SK-N-SH (cell line): ENCODE measurements around the gene CSTPP1. TPM values are rescaled to one million over a fixed set of nuclear protein-coding genes. Genes with fewer than 3 reads are reported as not detected.

ENCODE experiments used
- CTCF ChIA-PET: fragments of 300-600, 350-600 bp; formaldehyde crosslinking; extraction: SDS; loops from one replicate; lab custom pipeline; 2021; lab: Yijun Ruan, JAX
- POLR2A ChIA-PET: fragments of 350-600 bp; sonication (Branson Sonifier 250); formaldehyde crosslinking; extraction: SDS; loops from one replicate; lab custom pipeline; 2020; ENCODE audit warnings: antibody characterized with exemption, inconsistent platforms; lab: Yijun Ruan, JAX
- DNase-seq: peaks from one replicate; pipeline ENCODE4 v3.0.0; 2012
- H2AFZ ChIP-seq: fragments of 200-600 bp; sonication (generic); 2 replicates; pipeline ENCODE4 v1.8.1; 2016; ENCODE audit warnings: antibody characterized with exemption, mild to moderate bottlenecking, low read depth
- H3F3A ChIP-seq: fragments of 200-600 bp; sonication (generic); replicated peaks from 2 replicates; pipeline ENCODE3; 2016; ENCODE audit warnings: antibody characterized with exemption, mild to moderate bottlenecking; ENCODE audit not compliant: insufficient read depth
- H3K27ac ChIP-seq, 2 experiments: fragments of 200-500 bp in 1 of 2; fragments of 200-600 bp in 1 of 2; sonication (Bioruptor generic) in 1 of 2; sonication (generic), shearing (Covaris generic) in 1 of 2; 2 replicates each; pipeline versions ENCODE4 v1.5.1 to v1.6.1; 2014 to 2016; ENCODE audit warnings: low read depth in 2 of 2, inconsistent platforms in 1 of 2, low read length in 1 of 2, mild to moderate bottlenecking in 1 of 2, mixed read lengths in 1 of 2
- H3K27me3 ChIP-seq: fragments of 200-600 bp; sonication (generic), shearing (Covaris generic); 2 replicates; pipeline ENCODE4 v1.6.1; 2016; ENCODE audit warnings: mixed run types; ENCODE audit not compliant: insufficient read depth
- H3K36me3 ChIP-seq, 2 experiments: fragments of 200-500 bp in 1 of 2; fragments of 200-600 bp in 1 of 2; sonication (Bioruptor generic) in 1 of 2; sonication (generic) in 1 of 2; replicated peaks in 1 of 2; 2 replicates each; pipeline versions ENCODE3 to v1.5.1; 2014 to 2016; ENCODE audit warnings: low read length in 1 of 2, mild to moderate bottlenecking in 1 of 2; ENCODE audit not compliant: insufficient read depth in 2 of 2, control insufficient read depth in 1 of 2
- H3K4me1 ChIP-seq, 2 experiments: fragments of 200-500 bp in 1 of 2; fragments of 200-600 bp in 1 of 2; sonication (Bioruptor generic) in 1 of 2; sonication (generic), shearing (Covaris generic) in 1 of 2; 2 replicates each; pipeline versions ENCODE4 v1.5.1 to v1.6.1; 2014 to 2016; ENCODE audit warnings: low read depth in 1 of 2, low read length in 1 of 2, mixed run types in 1 of 2; ENCODE audit not compliant: insufficient read depth in 2 of 2, control insufficient read depth in 1 of 2
- H3K4me2 ChIP-seq: fragments of 200-600 bp; sonication (generic), shearing (Covaris generic); 2 replicates; pipeline ENCODE4 v1.6.1; 2017; ENCODE audit warnings: mixed run types
- H3K4me3 ChIP-seq, 2 experiments: fragments of 200-500 bp in 1 of 2; fragments of 200-600 bp in 1 of 2; sonication (Bioruptor generic) in 1 of 2; sonication (generic), shearing (Covaris generic) in 1 of 2; 2 replicates each; pipeline versions ENCODE4 v1.5.1 to v1.8.1; 2014 to 2016; ENCODE audit warnings: low read depth in 2 of 2, inconsistent platforms in 1 of 2, low read length in 1 of 2, mild to moderate bottlenecking in 1 of 2, mixed read lengths in 1 of 2, moderate library complexity in 1 of 2
- H3K79me2 ChIP-seq: fragments of 200-600 bp; sonication (generic); 2 replicates; pipeline ENCODE4 v1.8.1; 2017; ENCODE audit warnings: mild to moderate bottlenecking; ENCODE audit not compliant: insufficient read depth
- H3K9ac ChIP-seq: fragments of 200-600 bp; sonication (generic); 2 replicates; pipeline ENCODE4 v1.6.1; 2017; ENCODE audit warnings: mixed run types
- H3K9me2 ChIP-seq: fragments of 200-600 bp; sonication (generic); 2 replicates; pipeline ENCODE4 v1.6.1; 2017; ENCODE audit warnings: mixed run types
- H3K9me3 ChIP-seq: fragments of 200-600 bp; sonication (generic); 2 replicates; pipeline ENCODE4 v1.6.1; 2017; ENCODE audit warnings: mixed run types, mild to moderate bottlenecking, moderate library complexity
- H4K20me1 ChIP-seq: fragments of 200-600 bp; sonication (generic); 2 replicates; pipeline ENCODE4 v1.6.1; 2017; ENCODE audit warnings: mild to moderate bottlenecking, mixed run types; ENCODE audit not compliant: insufficient read depth
- CHD2 ChIP-seq: fragments of 150-350 bp; IDR thresholded peaks from 2 replicates; pipeline ENCODE4 v1.6.1; 2018; ENCODE audit warnings: low read length; ENCODE audit not compliant: partially characterized antibody
- EZH2phosphoT487 ChIP-seq: fragments of 200-600 bp; sonication (generic); IDR thresholded peaks from 2 replicates; pipeline ENCODE4 v1.6.1; 2017; ENCODE audit warnings: low read depth, mixed run types, mild to moderate bottlenecking, antibody characterized with exemption, moderate library complexity, borderline replicate concordance
- FOSL2 ChIP-seq: IDR thresholded peaks from 2 replicates; pipeline ENCODE4 v1.4.0; 2012; ENCODE audit warnings: low read depth, mild to moderate bottlenecking, moderate library complexity, borderline replicate concordance
- FOXJ3 ChIP-seq: sonication (generic); formaldehyde crosslinking; IDR thresholded peaks from 2 replicates; pipeline ENCODE4 v1.5.1; 2020; ENCODE audit warnings: mild to moderate bottlenecking, missing genetic modification reagents
- GABPA ChIP-seq: IDR thresholded peaks from 2 replicates; pipeline ENCODE4 v1.4.0; 2012; ENCODE audit warnings: low read depth, mild to moderate bottlenecking
- POLR2AphosphoS5 ChIP-seq: IDR thresholded peaks from 2 replicates; pipeline ENCODE4 v1.6.1; 2012; ENCODE audit warnings: low read depth, low read length
- RAD21 ChIP-seq: IDR thresholded peaks from 2 replicates; pipeline ENCODE4 v1.6.1; 2012; ENCODE audit warnings: mild to moderate bottlenecking, low read length
- RFX5 ChIP-seq: IDR thresholded peaks from 2 replicates; pipeline ENCODE4 v1.6.1; 2012; ENCODE audit warnings: mild to moderate bottlenecking, improper control_type of control experiment, low read length
- TAF1 ChIP-seq: IDR thresholded peaks from 2 replicates; pipeline ENCODE4 v1.6.1; 2012; ENCODE audit warnings: low read depth, mild to moderate bottlenecking, low read length, moderate library complexity, borderline replicate concordance
- TCF12 ChIP-seq: IDR thresholded peaks from 2 replicates; pipeline ENCODE4 v1.4.0; 2012
- YY1 ChIP-seq: IDR thresholded peaks from 2 replicates; pipeline ENCODE4 v1.4.0; 2012; ENCODE audit warnings: low read depth, mild to moderate bottlenecking
- WGBS: methylation state at CpG from one replicate; pipeline ENCODE4 v1.1.6; 2017; ENCODE audit warnings: low lambda C conversion rate; 5-methylcytosine and 5-hydroxymethylcytosine counted together
- polyA plus RNA-seq, 3 experiments: library from polyadenylated mRNA; depleted of rRNA; stranded (reverse); fragments of >200 nt; gene quantifications; 2 replicates each; pipeline ENCODE4 v1.2.3, GENCODE V29; 2012
- TF ChIP-seq, protein P1 (sequence below): IDR thresholded peaks from 2 replicates; pipeline ENCODE4 v1.4.0; 2012; ENCODE audit warnings: low read depth

CSTPP1 gene
- polyA plus RNA-seq, 1 of the 3 experiments (the other 2 are of a cell fraction) = 85.7 TPM

DNA sequence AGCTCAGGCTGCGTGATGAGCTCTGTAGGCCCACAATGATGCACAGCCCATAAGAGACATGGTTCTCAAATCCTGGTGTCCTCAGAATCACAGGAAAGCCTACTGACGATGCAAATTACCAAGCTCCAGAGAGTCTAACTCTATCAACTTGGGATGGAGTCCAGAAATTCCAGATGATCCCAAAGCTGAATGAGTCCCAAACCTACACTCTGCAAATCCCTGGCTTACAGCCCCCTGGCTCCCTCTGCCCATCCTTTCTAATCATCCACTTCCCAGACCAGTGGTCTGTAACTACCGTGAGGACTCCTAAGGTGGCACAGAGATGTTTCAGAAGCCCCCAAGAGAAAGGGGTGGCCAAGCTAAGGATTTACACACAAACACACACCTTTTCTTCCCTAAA is 226.6 kb downstream of the CSTPP1 start:
- Histone ChIP-seq H3K9me3 (no peaks in the 10 kb centered on the region), H3K4me1 (no peaks in the 10 kb centered on the region; a peak in 1 of 4 replicates), H3K9ac (no peak overlapping the region), H3K79me2 (no peaks in the 10 kb centered on the region), H3K4me3 (no peak overlapping the region), H3K27ac (no peak overlapping the region), H2AFZ (no peak overlapping the region), H3K4me2 (no peak overlapping the region), H3K36me3 (peaks cover 20 to 45% of the 10 kb centered on the region in 2 experiments), H4K20me1 (peaks cover 8% of the 10 kb centered on the region; the same call in 1 of the 2 replicates), H3K27me3 (no peaks in the 10 kb centered on the region), H3F3A (peaks cover 18% of the 10 kb centered on the region), H3K9me2 (no peaks in the 10 kb centered on the region)
- POLR2A ChIA-PET = interaction anchor here (0.6 kb wide), 1 partner anchor 69 kb away, joined by 3 read pairs; no protein-coding TSS in a partner anchor
- DNase-seq = no peak
- 86% methylated on average over 3 of the region's 3 CpGs for WGBS
- CTCF ChIA-PET = interaction anchor here (1.1 to 4.4 kb wide), 10 partner anchors 9 to 524 kb away, joined by 3 to 48 read pairs (median 9); no protein-coding TSS in a partner anchor
- TF ChIP-seq RAD21 (no peak), TAF1 (no peak), POLR2AphosphoS5 (peak; percentile 23; the same call in 1 of the 2 replicates)
- TF ChIP-seq, protein P1, sequence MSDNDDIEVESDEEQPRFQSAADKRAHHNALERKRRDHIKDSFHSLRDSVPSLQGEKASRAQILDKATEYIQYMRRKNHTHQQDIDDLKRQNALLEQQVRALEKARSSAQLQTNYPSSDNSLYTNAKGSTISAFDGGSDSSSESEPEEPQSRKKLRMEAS = no peak

DNA sequence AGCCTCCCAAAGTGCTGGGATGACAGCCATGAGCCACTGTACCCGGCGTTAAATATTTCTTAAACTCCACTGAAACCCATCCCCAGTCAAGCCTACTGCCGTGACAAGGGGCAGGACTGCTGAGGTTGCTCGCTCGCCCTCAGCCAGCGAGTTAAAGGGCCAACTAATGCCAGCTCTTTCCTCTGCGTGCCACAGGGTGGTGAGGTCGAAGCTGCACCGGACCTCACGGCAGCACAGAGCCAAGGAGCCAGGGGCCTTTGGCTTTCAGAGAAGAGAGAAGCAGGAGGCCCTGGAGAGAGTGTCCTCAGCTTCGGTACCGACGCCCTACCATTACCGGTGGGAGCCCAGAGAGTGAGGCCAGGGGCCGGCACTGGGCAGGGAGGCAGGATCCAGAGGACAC is 227.3 kb downstream of the CSTPP1 start:
- no peaks in the 10 kb centered on the region; a peak in 1 of 4 replicates for H3K4me1 ChIP-seq
- WGBS = 93% methylated on average over 15 of the region's 15 CpGs
- H3K36me3 ChIP-seq = peaks cover 25 to 45% of the 10 kb centered on the region in 2 experiments
- no peak overlapping the region for H3K4me2 ChIP-seq
- no peak overlapping the region for H3K27ac ChIP-seq
- DNase-seq = no peak
- H3K4me3 ChIP-seq = no peak overlapping the region
- H3K27me3 ChIP-seq = no peaks in the 10 kb centered on the region
- no peak for TF ChIP-seq RFX5
- TF ChIP-seq YY1 = no peak
- TF ChIP-seq, all 33 proteins: peak for 0
- H3K9ac ChIP-seq = no peak overlapping the region
- no peaks in the 10 kb centered on the region for H3K9me3 ChIP-seq
- H3F3A ChIP-seq = peaks cover 18% of the 10 kb centered on the region
- H3K9me2 ChIP-seq = no peaks in the 10 kb centered on the region
- ChIA-PET CTCF (interaction anchor here (2.5 to 4.4 kb wide), 4 partner anchors 8 to 191 kb away, joined by 9 to 48 read pairs (median 14); no protein-coding TSS in a partner anchor), POLR2A (no interaction called here)
- no peak overlapping the region for H2AFZ ChIP-seq
- H4K20me1 ChIP-seq = peaks cover 8% of the 10 kb centered on the region; the same call in 1 of the 2 replicates
- H3K79me2 ChIP-seq = no peaks in the 10 kb centered on the region

DNA sequence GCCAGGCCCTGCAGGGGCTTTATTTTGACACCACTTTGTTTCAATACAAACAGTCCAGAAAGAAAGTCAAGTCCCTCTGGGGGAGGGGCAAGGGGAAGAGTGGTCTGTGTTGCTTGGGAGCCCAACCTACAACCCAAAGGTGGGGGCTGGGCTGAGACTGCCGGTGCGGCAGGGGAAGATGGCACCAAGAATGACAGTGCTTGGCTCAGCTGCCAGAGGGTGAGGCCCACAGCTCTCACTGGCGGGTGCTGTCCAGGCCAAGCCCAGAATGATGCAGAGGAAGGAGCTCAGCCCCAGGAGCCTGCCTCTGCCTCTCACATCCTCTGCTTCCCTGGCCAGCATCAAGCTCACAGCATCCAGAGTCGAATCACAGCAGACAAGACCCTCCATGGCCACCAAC is 227.8 kb downstream of the CSTPP1 start:
- Histone ChIP-seq H3K4me1 (no peaks in the 10 kb centered on the region; a peak in 1 of 4 replicates), H3K27ac (no peak overlapping the region), H3K4me2 (no peak overlapping the region), H3K4me3 (no peak overlapping the region), H2AFZ (no peak overlapping the region), H3F3A (peaks cover 18% of the 10 kb centered on the region), H3K27me3 (no peaks in the 10 kb centered on the region), H3K79me2 (0 out of 2 replicates have a peak, but pooled peaks cover under 1% of the 10 kb centered on the region), H4K20me1 (peaks cover 8% of the 10 kb centered on the region; the same call in 1 of the 2 replicates), H3K9me3 (no peaks in the 10 kb centered on the region), H3K9ac (no peak overlapping the region), H3K9me2 (no peaks in the 10 kb centered on the region), H3K36me3 (peaks cover 25 to 45% of the 10 kb centered on the region in 2 experiments)
- CTCF ChIA-PET = interaction anchor here (3.0 to 4.4 kb wide), 2 partner anchors 11 to 95 kb away, joined by 10 to 48 read pairs; no protein-coding TSS in a partner anchor
- TF ChIP-seq POLR2AphosphoS5 (peak; percentile 9; the same call in 1 of the 2 replicates), FOSL2 (no peak), TCF12 (no peak), CHD2 (no peak), FOXJ3 (CRISPR knock-in tag) (no peak), EZH2phosphoT487 (no peak), GABPA (no peak)
- POLR2A ChIA-PET = no interaction called here
- no peak for DNase-seq
- 96% methylated on average over 4 of the region's 4 CpGs for WGBS
